Esophagus squamous epithelium (tissue), 5 donors: ENCODE results near the gene FAM53B. TPM values are rescaled to one million over a fixed set of nuclear protein-coding genes. Genes with fewer than 3 reads are reported as not detected.

Experiments
- DNase-seq: peaks from one replicate; lab custom pipeline; 2025; lab: John Stamatoyannopoulos, UW
- H3K27ac ChIP-seq, 4 donors: fragments of 200-600 bp; sonication (generic); one replicate each; pipeline ENCODE4 v1.5.1; 2016 to 2019; ENCODE audit warnings: mild to moderate bottlenecking in 1 of 4
- H3K27me3 ChIP-seq, 4 donors: fragments of 200-600 bp; sonication (generic); 1 replicate in 3 of 4; 2 replicates in 1 of 4; pipeline versions ENCODE4 v1.5.1 to v1.6.0; 2017 to 2021; ENCODE audit warnings: antibody characterized with exemption in 1 of 4
- H3K36me3 ChIP-seq, 3 donors: fragments of 200-600 bp; sonication (generic); one replicate each; pipeline ENCODE4 v1.5.1; 2016 to 2019
- H3K4me1 ChIP-seq, 3 donors: fragments of 200-600 bp; sonication (generic); one replicate each; pipeline ENCODE4 v1.5.1; 2017 to 2019
- H3K4me3 ChIP-seq, 4 donors: fragments of 200-600 bp; sonication (generic); 1 replicate in 3 of 4; 2 replicates in 1 of 4; pipeline ENCODE4 v1.5.1; 2016 to 2019; ENCODE audit warnings: mild to moderate bottlenecking in 2 of 4, moderate library complexity in 1 of 4
- H3K9me3 ChIP-seq, 3 donors: fragments of 200-600 bp; sonication (generic); one replicate each; pipeline ENCODE4 v1.5.1; 2016 to 2019
- POLR2A ChIP-seq, 4 donors: fragments of 450-650 bp; IDR thresholded peaks; one replicate each; pipeline ENCODE4 v1.6.1; 2017; ENCODE audit warnings: antibody characterized with exemption in 4 of 4, mild to moderate bottlenecking in 4 of 4, moderate library complexity in 3 of 4
- WGBS, 2 donors: methylation state at CpG; one replicate each; pipeline ENCODE4 v1.1.5; 2018; 5-methylcytosine and 5-hydroxymethylcytosine counted together
- intact Hi-C: fragments of 100-400 bp; cut with DNase I; formaldehyde crosslinking; loops from one replicate; pipeline ENCODE4 v1.15.0; 2022
- total RNA-seq, 4 donors: library from RNA; depleted of rRNA; stranded (reverse); fragments of >200 nt; gene quantifications; one replicate each; pipeline ENCODE4 v1.1.0, GENCODE V29; 2016
- TF ChIP-seq, protein P1 (sequence below), 6 experiments: fragments of 450-650 bp in 4 of 6; fragments of 200-600 bp in 2 of 6; sonication (generic) in 2 of 6; IDR thresholded peaks; one replicate each; pipeline ENCODE4 v1.5.1; 2016 to 2019; ENCODE audit warnings: antibody characterized with exemption in 6 of 6, mild to moderate bottlenecking in 4 of 6, moderate library complexity in 4 of 6
- donor health status: DM: yes; HTN: yes; CAD: no.

The FAM53B gene
- total RNA-seq, 4 donors from 2014 or later = 27.4 to 54.2 (median 31.5) TPM

DNA sequence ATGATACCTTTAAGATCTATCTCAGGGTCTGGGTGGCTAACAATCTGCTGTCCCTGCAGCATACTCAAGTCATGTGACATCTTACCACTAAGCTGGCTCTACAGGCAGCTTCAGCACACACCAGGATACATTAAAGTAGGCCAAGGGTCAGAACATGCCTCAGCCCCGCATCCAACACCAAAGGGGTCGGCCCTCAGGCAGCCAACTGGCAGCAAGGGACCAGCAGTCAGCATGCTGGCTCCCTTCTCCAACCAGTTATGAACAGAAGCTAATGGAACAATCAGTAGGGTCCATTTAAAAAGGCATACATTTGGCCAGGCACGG is 37.1 kb downstream of the FAM53B start:
- Histone ChIP-seq H3K4me1 (peaks cover 65 to 99% (median 90%) of the 10 kb centered on the region in 3 donors), H3K27me3 (no peaks in the 10 kb centered on the region), H3K4me3 (no peak overlapping the region), H3K36me3 (peaks cover 0 to 47% (median 5%) of the 10 kb centered on the region in 3 donors), H3K9me3 (no peaks in the 10 kb centered on the region), H3K27ac (peak overlapping the region in 3 of 4 donors; percentile 82 to 91 (median 83))
- TF ChIP-seq, protein P1, sequence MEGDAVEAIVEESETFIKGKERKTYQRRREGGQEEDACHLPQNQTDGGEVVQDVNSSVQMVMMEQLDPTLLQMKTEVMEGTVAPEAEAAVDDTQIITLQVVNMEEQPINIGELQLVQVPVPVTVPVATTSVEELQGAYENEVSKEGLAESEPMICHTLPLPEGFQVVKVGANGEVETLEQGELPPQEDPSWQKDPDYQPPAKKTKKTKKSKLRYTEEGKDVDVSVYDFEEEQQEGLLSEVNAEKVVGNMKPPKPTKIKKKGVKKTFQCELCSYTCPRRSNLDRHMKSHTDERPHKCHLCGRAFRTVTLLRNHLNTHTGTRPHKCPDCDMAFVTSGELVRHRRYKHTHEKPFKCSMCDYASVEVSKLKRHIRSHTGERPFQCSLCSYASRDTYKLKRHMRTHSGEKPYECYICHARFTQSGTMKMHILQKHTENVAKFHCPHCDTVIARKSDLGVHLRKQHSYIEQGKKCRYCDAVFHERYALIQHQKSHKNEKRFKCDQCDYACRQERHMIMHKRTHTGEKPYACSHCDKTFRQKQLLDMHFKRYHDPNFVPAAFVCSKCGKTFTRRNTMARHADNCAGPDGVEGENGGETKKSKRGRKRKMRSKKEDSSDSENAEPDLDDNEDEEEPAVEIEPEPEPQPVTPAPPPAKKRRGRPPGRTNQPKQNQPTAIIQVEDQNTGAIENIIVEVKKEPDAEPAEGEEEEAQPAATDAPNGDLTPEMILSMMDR (IDR thresholded peaks at IDR 0.05) = no peak
- TF ChIP-seq POLR2A (IDR thresholded peaks at IDR 0.05) = no peak
- intact Hi-C loops = no loop called here
- WGBS, 2 donors = 60 to 80% methylated on average over 1 to 2 of the region's 3 CpGs
- no peak for DNase-seq

DNA sequence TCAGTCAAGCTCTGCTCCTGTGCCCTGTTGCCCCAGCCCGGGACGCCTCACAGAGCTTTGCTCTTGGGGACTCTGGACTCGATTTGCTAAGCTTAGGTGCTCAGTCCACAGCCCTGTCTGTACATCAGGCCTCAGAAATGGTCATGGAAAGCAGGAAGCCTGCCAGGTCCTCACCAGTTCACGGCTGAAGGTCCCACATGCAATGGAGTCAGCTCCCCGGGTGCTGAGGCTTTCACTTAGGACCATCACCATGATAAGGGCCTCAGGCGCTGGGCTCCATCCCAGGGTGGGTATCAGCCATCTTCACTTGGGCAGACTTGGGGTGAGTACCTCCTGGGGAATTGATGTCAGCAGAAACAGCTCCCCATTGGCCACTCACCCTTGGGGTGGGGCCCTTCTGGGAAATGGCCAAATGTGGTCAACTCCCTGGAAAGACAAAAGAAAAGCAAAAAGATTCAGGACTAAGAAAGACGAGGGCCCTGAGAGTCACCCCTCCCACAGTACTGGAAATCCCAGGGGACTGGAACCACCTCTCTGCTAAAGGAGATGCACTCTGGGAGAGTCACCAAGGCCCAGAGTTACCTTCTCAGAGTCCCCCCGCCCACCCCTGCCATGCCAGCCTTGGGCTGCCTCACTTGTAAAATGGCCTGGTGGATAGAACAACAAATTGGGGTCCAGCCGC is 37.6 kb downstream of the FAM53B start:
- WGBS, 2 donors = 78 to 92% methylated on average over 2 to 4 of the region's 9 CpGs
- H3K27me3 ChIP-seq = no peaks in the 10 kb centered on the region
- no peaks in the 10 kb centered on the region for H3K9me3 ChIP-seq
- peaks cover 70 to 100% (median 95%) of the 10 kb centered on the region in 3 donors for H3K4me1 ChIP-seq
- H3K36me3 ChIP-seq = peaks cover 0 to 52% (median 5%) of the 10 kb centered on the region in 3 donors
- H3K4me3 ChIP-seq = no peak overlapping the region
- intact Hi-C loops = no loop called here
- peak overlapping the region in 3 of 4 donors; percentile 82 to 91 (median 83) for H3K27ac ChIP-seq
- DNase-seq = no peak
- TF ChIP-seq, protein P1 (IDR thresholded peaks at IDR 0.05) = no peak
- no peak for TF ChIP-seq POLR2A (IDR thresholded peaks at IDR 0.05)

DNA sequence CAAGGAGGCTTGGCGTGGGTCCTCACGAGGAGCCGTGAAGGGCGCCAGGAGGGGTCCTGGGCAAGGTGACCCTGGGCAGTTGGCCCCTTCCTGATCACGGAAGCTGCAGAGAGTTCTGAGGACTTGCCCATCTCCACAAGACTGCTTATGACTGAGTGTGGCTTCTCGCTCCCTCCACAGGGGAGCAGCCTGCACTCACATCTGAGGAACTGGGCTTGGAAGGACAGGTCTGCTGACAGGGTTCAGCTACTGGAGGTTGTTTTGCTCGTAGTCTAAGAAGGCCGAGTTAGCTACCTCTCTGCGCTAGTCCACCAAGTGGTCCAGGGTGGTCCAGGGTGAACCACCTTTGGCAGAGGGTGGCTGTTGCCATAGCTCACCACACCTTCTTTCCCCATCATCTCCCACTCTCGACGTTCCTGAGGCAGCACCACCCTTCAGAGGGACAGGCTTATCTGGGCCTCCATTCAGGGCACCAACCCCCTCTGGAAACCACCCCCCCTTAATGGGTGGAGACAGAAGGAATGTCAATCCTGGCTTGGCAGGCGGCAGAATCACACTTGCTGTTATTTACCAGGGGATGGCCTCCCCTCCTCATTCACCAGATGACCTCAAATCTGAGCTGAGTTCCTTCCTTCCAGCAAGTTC is 38.2 kb downstream of the FAM53B start:
- H3K27ac ChIP-seq = peak overlapping the region in 3 of 4 donors; percentile 82 to 91 (median 83)
- no peak for DNase-seq
- H3K4me3 ChIP-seq = no peak overlapping the region
- peaks cover 0 to 59% (median 5%) of the 10 kb centered on the region in 3 donors for H3K36me3 ChIP-seq
- WGBS, 2 donors = 79% methylated on average over 4 to 7 of the region's 12 CpGs
- H3K9me3 ChIP-seq = no peaks in the 10 kb centered on the region
- intact Hi-C loops = no loop called here
- H3K4me1 ChIP-seq = peaks cover 72 to 100% (median 98%) of the 10 kb centered on the region in 3 donors
- no peaks in the 10 kb centered on the region for H3K27me3 ChIP-seq
- TF ChIP-seq, protein P1 (IDR thresholded peaks at IDR 0.05) = no peak
- no peak for TF ChIP-seq POLR2A (IDR thresholded peaks at IDR 0.05)

DNA sequence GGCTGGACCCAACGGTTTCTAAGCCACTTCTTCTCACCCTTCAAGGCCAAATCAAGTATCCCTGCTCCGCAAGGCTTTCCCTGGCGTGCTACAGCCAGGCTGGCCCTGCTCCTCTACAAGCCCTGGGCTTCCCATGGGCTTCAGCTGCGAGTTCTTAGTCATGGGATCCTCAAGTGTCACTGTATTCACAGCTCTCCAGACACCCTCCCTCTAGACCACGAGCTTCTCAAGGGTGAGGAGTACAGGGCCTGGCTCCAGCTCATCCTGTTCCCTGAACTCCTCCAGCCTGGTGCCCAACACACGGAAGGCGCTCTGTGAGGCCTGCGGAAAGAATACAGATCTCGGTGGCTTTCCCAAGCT is 38.8 kb downstream of the FAM53B start:
- no peak for DNase-seq
- no peak overlapping the region for H3K4me3 ChIP-seq
- H3K4me1 ChIP-seq = peaks cover 72 to 100% (median 98%) of the 10 kb centered on the region in 3 donors
- TF ChIP-seq, protein P1 (IDR thresholded peaks at IDR 0.05) = no peak
- TF ChIP-seq POLR2A (IDR thresholded peaks at IDR 0.05) = no peak
- 50 to 76% methylated on average over 1 to 6 of the region's 9 CpGs for WGBS, 2 donors
- no peaks in the 10 kb centered on the region for H3K9me3 ChIP-seq
- peaks cover 0 to 65% (median 5%) of the 10 kb centered on the region in 3 donors for H3K36me3 ChIP-seq
- H3K27ac ChIP-seq = peak overlapping the region in 3 of 4 donors; percentile 82 to 91 (median 83)
- intact Hi-C loops = no loop called here
- H3K27me3 ChIP-seq = no peaks in the 10 kb centered on the region
